Myocyte (in vitro differentiated cells): ENCODE measurements around the gene C14orf39. TPM values are rescaled to one million over a fixed set of nuclear protein-coding genes. Genes with fewer than 3 reads are reported as not detected.

Experiments
- DNase-seq: peaks from one replicate; pipeline ENCODE4 v3.0.0-alpha.2; 2012; ENCODE audit warnings: low read depth
- polyA plus RNA-seq: library from polyadenylated mRNA; unstranded; fragments of >200 nt; gene quantifications from one replicate; pipeline ENCODE4 v1.2.1, GENCODE V29; 2012; ENCODE audit warnings: missing spikeins
- total RNA-seq: library from RNA; depleted of rRNA; stranded (reverse); fragments of >200 nt; gene quantifications from 2 replicates; pipeline ENCODE4 v1.2.3, GENCODE V29; 2014

The C14orf39 gene
- 2.1 and 2.2 TPM in 2 replicates for total RNA-seq
- polyA plus RNA-seq, result 0.45 TPM

- DNase-seq, result peak; percentile 54
Observed at GRCh38 chr14:60485598-60486251, at the start of gene C14orf39. Gene C14orf39 (minus strand): TSS chr14:60486063. CDS start chr14:60485078, 985 bp downstream.

GRCh38 chr14:60532442-60532841, 46.6 kb upstream of the C14orf39 start:
- DNase-seq, result no peak

DNA sequence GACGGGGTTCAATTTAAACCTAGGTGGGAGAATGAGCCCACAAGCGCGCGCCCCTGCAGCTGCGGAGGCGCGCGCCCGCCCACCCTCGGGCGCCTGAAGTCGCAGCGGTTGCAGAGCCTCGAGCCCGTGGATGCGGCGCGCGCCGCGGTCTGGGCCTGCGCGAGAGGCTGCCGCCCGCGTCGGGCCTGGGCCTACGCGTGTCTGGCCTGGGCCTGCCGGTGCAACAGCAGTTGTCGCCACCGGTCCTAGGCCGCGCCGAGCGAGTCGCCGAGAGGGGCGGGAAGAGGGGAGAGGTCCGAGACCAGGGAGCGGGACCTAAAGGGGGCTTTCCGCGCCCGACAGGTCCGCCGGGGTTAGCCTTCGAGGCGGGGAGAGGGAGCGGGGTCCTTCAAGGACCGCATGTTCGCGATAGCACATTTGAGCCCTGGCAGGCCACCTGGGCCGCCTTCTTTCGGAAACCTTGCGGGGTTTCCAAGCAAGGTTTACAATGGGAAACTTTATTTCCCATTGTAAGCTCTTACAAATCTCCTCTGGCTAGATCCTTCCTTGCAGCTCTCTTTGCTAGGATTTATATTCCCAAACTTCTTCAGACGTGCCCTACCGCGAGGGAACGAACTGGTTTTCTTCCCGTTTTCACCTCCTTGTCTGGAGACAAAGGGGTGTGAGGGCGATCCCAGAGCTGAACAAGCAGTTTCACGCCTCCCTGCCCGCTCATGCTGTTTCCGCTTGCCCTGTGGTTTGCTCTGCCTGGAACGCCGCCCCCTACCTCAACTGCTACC, 29.8 kb upstream of the C14orf39 start:
- no peak for DNase-seq

DNA sequence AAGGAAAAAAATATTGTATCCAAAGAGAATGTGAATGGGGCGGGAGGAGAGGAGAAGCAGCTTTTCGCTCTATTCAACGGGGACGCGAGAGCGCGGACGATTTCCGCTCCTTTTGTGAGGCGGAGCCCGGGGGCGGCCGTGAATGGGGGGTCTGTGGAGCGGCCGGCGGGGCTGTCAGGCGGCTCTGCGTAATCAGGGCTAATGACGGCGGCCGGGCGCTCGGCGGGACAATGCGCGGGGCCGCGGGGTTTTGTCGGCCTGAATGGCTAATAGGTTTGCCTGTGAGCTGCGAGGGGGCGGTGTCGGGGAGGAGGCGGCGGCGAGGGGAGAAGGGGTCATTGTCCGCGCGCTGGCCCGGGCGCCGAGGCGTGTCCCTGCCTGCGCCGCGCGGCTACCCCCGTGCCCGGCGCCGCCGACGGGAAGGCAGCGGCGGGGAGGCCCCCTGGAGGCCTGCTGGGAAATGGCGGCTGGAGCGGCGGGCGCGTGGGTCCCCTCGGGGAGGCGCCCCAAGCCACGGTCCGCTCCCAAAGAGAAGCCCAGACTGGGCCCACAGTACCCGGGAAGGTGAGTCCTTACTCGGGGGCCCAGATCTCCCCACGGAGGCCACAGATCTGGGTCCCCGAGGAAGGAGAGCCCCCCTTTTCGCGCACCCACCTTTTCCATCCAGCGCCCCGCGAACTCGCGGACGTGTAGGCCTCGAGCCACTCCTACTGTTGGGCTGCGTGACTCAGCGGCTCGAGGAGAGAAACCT, 29.1 kb upstream of the C14orf39 start:
- peak; percentile 47 for DNase-seq

DNA sequence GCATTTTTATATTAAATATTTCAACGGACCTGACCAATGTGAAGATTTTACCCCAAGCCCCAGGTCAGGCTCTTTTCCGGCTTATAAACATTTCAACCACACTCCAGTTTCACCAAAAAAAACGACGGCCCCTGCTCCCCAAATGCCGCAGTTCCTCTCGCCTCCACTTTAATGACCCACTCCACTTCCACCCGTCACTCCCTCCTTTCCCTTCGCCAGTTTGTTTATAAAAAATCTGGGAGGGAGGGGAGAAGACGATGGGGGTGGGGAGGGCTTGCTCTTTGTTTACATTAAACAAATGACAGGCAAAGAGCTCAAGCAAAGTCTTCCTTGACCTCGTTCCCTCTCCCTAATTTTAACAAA, 28.5 kb upstream of the C14orf39 start:
- peak; percentile 33 for DNase-seq

DNA sequence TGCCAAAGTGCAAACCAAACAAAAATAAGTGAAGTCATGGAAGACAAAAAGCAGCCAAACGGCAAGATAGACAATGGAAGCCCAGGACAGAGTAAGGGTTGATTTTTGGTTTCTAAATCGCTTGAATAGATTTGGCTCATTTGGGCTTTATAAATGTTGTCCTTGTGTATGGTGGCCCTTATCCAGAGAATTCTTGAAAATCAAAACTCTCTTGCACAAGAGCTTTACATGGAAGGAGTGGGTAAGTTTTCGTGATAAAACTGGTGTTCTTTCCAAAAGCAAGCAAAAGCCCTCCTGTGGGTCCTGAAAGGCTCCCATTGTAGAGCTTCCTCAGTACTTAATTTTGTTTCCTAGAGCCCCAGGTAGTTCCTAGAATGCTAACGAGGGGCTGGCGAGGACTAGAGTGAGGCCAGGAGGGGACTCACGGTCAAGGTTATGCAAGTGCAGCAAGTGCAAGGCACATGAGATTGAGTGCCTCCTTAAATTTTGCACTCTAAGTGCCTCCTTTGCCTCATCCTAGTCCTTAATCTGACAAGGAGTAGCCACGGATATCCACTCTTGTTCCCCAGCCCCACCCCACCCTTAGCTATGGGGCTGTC, 27.2 kb upstream of the C14orf39 start:
- no peak for DNase-seq

DNA sequence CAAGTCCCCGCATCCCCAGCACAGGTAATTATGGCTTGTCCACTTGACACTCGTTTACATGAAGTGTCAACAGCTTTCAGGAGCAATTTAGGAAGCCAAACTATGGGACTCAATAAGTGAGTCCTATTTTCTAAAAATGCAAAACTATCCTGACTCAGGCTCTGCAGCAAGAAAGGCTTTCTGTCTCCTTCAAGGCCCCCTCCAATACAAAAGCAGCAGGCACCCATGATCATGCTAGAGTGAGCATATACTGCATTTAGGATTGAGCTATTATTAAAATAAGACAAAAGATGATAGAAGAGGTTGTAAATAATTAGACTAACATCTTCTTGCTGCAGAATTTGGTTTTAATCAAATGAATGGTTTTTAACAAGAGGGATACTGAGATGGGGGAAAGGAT, 26.3 kb upstream of the C14orf39 start:
- DNase-seq, result no peak

GRCh38 chr14:60510951-60511599, 25.2 kb upstream of the C14orf39 start:
- DNase-seq, result no peak

GRCh38 chr14:60510254-60510950, 24.5 kb upstream of the C14orf39 start:
- no peak for DNase-seq

DNA sequence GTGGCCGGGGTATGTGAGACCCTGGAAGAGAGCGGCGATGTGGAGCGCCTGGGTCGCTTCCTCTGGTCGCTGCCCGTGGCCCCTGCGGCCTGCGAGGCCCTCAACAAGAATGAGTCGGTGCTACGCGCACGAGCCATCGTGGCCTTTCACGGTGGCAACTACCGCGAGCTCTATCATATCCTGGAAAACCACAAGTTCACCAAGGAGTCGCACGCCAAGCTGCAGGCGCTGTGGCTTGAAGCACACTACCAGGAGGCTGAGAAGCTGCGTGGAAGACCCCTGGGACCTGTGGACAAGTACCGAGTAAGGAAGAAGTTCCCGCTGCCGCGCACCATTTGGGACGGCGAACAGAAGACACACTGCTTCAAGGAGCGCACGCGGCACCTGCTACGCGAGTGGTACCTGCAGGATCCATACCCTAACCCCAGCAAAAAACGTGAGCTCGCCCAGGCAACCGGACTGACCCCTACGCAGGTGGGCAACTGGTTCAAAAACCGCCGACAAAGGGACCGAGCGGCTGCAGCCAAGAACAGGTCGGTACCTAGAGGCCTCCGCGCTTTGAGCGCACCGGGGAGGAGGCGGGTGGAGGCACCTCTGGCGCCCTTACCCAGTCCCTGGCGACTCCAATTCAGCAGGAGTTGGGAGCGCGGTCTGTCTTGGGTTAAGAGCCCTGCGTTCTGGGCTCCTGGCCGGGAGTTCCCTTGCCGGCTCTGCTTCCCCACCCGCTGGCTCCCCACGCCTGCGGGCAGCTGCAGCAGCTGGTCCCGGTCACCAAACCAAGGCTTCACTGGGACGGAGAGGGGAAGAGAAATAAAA, 23.8 kb upstream of the C14orf39 start:
- DNase-seq, result no peak

- DNase-seq, result peak; percentile 68
Observed at GRCh38 chr14:60508707-60509437, 23.0 kb upstream of the C14orf39 start, which contains the start of gene SIX6. Gene SIX6 (plus strand): TSS chr14:60509146. CDS start chr14:60509399, 253 bp downstream.

DNA sequence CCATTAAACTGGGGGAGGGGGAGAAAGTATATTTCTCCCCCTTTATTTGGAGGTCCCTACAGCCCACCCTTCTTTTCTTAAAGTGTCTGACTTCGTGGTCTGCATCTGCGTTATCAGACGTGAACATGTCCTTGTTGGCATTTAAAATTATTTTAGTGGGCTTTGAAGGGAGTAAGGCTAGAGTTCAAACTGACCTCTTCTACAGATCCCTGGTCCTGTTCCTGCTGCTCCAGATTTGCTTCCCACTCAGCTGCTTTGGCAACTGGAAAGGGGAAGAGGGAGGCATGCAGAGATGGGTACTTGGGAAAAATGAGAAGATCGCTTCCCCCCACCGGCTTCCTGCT, 22.5 kb upstream of the C14orf39 start:
- no peak for DNase-seq

DNA sequence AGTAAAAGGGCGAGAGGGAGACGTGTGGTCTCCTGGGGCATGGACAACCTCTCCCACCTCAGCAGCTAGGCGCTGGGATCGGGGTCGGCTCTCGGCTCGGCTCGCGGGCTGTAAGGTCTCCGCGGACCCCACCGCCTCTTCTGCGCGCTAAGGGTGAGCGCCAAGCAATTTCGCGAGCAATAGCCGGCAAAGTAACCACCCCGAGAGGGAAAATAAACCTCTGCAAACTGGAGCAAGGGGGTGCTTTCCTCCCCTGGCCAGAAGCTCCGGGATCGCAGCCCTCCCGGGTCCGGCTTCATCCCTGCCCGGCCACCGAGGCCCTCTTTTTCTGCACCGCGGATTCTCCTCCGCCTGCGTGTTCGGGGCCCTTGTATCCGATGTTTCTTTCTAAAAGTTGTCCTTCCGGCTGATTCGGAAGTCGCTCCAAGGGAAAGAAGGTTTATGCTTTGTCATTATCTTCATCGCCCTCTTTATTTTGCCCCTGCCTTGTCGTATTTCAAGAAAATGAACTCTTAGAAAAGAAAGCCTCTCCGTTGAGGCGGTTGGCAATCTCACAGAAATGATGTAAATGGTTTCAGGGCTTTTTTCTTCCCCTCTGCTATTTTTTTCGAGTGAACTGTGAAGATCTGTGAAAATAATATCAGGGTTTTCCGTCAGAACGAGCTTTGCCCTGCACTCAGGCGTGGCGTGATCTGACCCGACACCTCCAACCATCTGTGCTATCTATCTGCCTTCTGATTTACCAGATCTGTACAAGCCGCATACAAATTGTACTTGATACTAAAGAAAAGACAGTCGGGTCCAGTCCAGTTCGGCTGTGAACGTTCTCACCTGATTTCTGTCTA, 21.3 kb upstream of the C14orf39 start:
- DNase-seq, result no peak

- no peak for DNase-seq
Observed at GRCh38 chr14:60506462-60506984, 20.7 kb upstream of the C14orf39 start.

DNA sequence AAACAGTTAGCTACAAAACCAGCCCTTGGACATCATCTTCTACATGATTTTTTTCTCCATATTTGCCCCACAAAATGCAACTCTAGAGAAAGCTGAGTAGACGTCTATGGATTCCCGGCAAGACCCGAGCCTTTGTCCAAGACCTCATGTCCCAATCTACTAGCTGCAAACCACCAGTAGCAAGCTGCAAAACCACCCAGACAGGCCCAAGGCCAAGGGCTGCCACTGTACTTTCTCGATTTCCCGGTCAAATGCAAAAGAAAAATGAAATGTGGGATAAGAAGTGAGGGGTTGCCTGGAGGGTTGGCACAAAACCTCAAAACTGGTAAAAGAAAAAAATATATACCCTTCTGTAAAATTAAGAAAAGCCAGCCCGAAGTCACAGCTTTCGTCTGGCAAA, 20.1 kb upstream of the C14orf39 start:
- no peak for DNase-seq

- no peak for DNase-seq
Observed at GRCh38 chr14:60505448-60505847, 19.6 kb upstream of the C14orf39 start.

DNA sequence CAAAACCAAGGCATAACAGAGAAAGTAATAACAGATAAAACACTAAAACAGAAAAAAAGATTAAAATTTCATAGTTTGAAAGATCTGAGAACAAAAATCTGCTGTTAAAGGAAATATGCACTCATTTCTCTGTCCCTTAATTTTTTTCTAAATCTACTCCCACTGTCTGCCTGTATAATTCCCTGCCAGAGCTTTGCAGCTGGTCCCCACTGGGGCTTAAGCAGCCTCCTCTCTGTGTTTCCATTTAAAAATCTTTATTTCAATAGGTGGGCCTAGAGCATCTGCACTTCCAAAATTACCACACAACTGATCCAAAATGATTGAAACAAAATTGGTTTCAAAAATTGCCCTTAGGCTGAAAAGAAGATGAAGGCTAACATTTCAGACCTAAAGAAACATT, 16.7 kb upstream of the C14orf39 start:
- no peak for DNase-seq

DNA sequence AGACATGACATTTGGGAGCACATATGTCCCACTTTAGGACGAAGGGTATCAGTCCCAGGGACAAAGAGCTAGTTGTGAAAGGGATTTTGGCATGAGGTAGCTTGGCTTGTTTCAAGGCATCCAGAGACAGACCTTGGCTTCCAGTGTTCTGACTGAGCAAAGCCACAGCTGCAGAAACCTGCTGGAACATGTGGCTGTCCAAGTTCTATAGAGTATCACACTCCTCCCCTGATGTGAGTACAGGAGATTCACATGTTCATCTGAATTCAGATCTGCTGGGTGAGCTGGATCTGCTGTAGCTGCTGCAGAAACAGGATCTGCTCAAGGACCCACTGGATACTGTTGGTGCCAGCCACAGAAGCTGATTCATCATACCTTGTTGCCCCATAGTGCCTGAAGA, 10.1 kb upstream of the C14orf39 start:
- no peak for DNase-seq
